Calu3 (cell line): Measurements from ENCODE around the gene SLCO3A1. TPM values are rescaled to one million over a fixed set of nuclear protein-coding genes. Genes with fewer than 3 reads are reported as not detected.

Experiments
- BruUV-seq: library from RNA; stranded (reverse); fragments of 400-500 nt; replicated peaks from 2 replicates; lab custom pipeline; 2021; lab: Mats Ljungman, UMichigan
- CTCF ChIA-PET: fragments of 300-600 bp; sonication (Branson Sonifier 250); formaldehyde crosslinking; loops from one replicate; lab custom pipeline; 2022; ENCODE audit warnings: antibody characterized with exemption; lab: Charles Lee
- DNase-seq: peaks from one replicate; pipeline ENCODE4 v3.0.0; 2022
- H3K27ac Mint-ChIP-seq: one replicate; pipeline ENCODE4 v1.8.0; 2022; ENCODE audit warnings: mixed read lengths; ENCODE audit not compliant: unreplicated experiment
- H3K27me3 Mint-ChIP-seq: one replicate; pipeline ENCODE4 v1.8.0; 2022; ENCODE audit warnings: mixed read lengths; ENCODE audit not compliant: unreplicated experiment
- H3K36me3 Mint-ChIP-seq: one replicate; pipeline ENCODE4 v1.8.0; 2022; ENCODE audit warnings: mild to moderate bottlenecking, moderate library complexity, mixed read lengths; ENCODE audit not compliant: insufficient read depth, unreplicated experiment
- H3K4me1 Mint-ChIP-seq: one replicate; pipeline ENCODE4 v1.8.0; 2022; ENCODE audit warnings: mild to moderate bottlenecking, low read depth, mixed read lengths; ENCODE audit not compliant: unreplicated experiment
- H3K4me3 Mint-ChIP-seq: one replicate; pipeline ENCODE4 v1.8.0; 2022; ENCODE audit warnings: mild to moderate bottlenecking, low read depth, moderate library complexity, mixed read lengths; ENCODE audit not compliant: unreplicated experiment
- H3K9me3 Mint-ChIP-seq: one replicate; pipeline ENCODE4 v1.8.0; 2022; ENCODE audit warnings: low read depth, mixed read lengths; ENCODE audit not compliant: unreplicated experiment
- CTCF ChIP-seq: fragments of 200-600 bp; IDR thresholded peaks from one replicate; pipeline ENCODE4 v1.8.0; 2022; ENCODE audit warnings: antibody characterized with exemption; ENCODE audit not compliant: unreplicated experiment
- intact Hi-C: fragments of 100-400 bp; cut with micrococcal nuclease; formaldehyde crosslinking; loops from one replicate; pipeline ENCODE4 v1.10.0; 2022; ENCODE audit not compliant: unreplicated experiment
- total RNA-seq: library from RNA; stranded (reverse); gene quantifications from 2 replicates; pipeline ENCODE4 v1.2.3, GENCODE V29; 2022

The SLCO3A1 gene
- total RNA-seq, 1 experiment from 2014 or later: 65.9 TPM

GRCh38 chr15:91874171-91874570 is 20.7 kb downstream of the SLCO3A1 start:
- no TSS peak for BruUV-seq
- CTCF ChIA-PET: no interaction called here

GRCh38 chr15:91874992-91875660 is 21.6 kb downstream of the SLCO3A1 start:
- Mint-ChIP-seq H3K27me3 (no peaks in the 10 kb centered on the region), H3K4me1 (peaks cover 7% of the 10 kb centered on the region), H3K27ac (no peak overlapping the region), H3K36me3 (no peaks in the 10 kb centered on the region), H3K4me3 (no peak overlapping the region), H3K9me3 (no peaks in the 10 kb centered on the region)
- intact Hi-C loops: no loop called here
- no peak for TF ChIP-seq CTCF
- no peak for DNase-seq
- no TSS peak for BruUV-seq
- CTCF ChIA-PET: interaction anchor here (0.9 kb wide), 1 partner anchor 95 kb away, joined by 3 read pairs; no protein-coding TSS in a partner anchor

More at GRCh38 chr15:91874171-91874570, 20.7 kb downstream of the SLCO3A1 start:
- no peak overlapping the region for H3K4me3 Mint-ChIP-seq
- peaks cover 3% of the 10 kb centered on the region for H3K36me3 Mint-ChIP-seq
- no peak overlapping the region for H3K27ac Mint-ChIP-seq
- no peaks in the 10 kb centered on the region for H3K27me3 Mint-ChIP-seq
- no peak for TF ChIP-seq CTCF
- H3K9me3 Mint-ChIP-seq: no peaks in the 10 kb centered on the region
- intact Hi-C loops: no loop called here
- H3K4me1 Mint-ChIP-seq: peaks cover 15% of the 10 kb centered on the region
- no peak for DNase-seq

- no peak for TF ChIP-seq CTCF
- H3K27me3 Mint-ChIP-seq: no peaks in the 10 kb centered on the region
- no peak overlapping the region for H3K4me3 Mint-ChIP-seq
- no TSS peak for BruUV-seq
- no peaks in the 10 kb centered on the region for H3K9me3 Mint-ChIP-seq
- no peak overlapping the region for H3K27ac Mint-ChIP-seq
- peaks cover 2% of the 10 kb centered on the region for H3K4me1 Mint-ChIP-seq
- DNase-seq: no peak
- CTCF ChIA-PET: no interaction called here
- H3K36me3 Mint-ChIP-seq: no peaks in the 10 kb centered on the region
- intact Hi-C loops: no loop called here
These were observed 22.7 kb downstream of the SLCO3A1 start for GRCh38 chr15:91876187-91876586.

- BruUV-seq: no TSS peak
- H3K27ac Mint-ChIP-seq: no peak overlapping the region
- H3K4me3 Mint-ChIP-seq: no peak overlapping the region
- CTCF ChIA-PET: interaction anchor here (0.6 kb wide), 1 partner anchor 11 kb away, joined by 3 read pairs; no protein-coding TSS in a partner anchor
- H3K27me3 Mint-ChIP-seq: no peaks in the 10 kb centered on the region
- no peak for TF ChIP-seq CTCF
- no peaks in the 10 kb centered on the region for H3K4me1 Mint-ChIP-seq
- intact Hi-C loops: no loop called here
- no peaks in the 10 kb centered on the region for H3K36me3 Mint-ChIP-seq
- DNase-seq: no peak
- H3K9me3 Mint-ChIP-seq: no peaks in the 10 kb centered on the region
These were observed 24.9 kb downstream of the SLCO3A1 start for GRCh38 chr15:91878319-91878870.
